ENCODE results near the gene RFX3.

RFX3 gene

GRCh38 chr9:3409453-3409852, 116.3 kb downstream of the RFX3 start:
- in situ Hi-C loops (cut with HindIII; ENCODE audit: low pct_ligation_motif_present, low sequenced_read_pairs) = no loop called here
- no peaks in the 10 kb centered on the region for H3K36me3 ChIP-seq (replicated peaks)
- no peak overlapping the region for H3K27ac ChIP-seq
- no peak for TF ChIP-seq CTCF (IDR thresholded peaks at IDR 0.05; ENCODE audit: low read depth, low read length, missing control alignments)
- no peak for DNase-seq
- no peaks in the 10 kb centered on the region for H3K27me3 ChIP-seq (replicated peaks)
- H3K4me3 ChIP-seq (ENCODE audit: low read depth, low read length) = no peak overlapping the region

GRCh38 chr9:3403315-3403714, 122.5 kb downstream of the RFX3 start:
- Histone ChIP-seq H3K27me3 (replicated peaks) (no peaks in the 10 kb centered on the region), H3K27ac (no peak overlapping the region), H3K4me3 (ENCODE audit: low read depth, low read length) (no peak overlapping the region), H3K36me3 (replicated peaks) (no peaks in the 10 kb centered on the region)
- no peak for TF ChIP-seq CTCF (IDR thresholded peaks at IDR 0.05; ENCODE audit: low read depth, low read length, missing control alignments)
- in situ Hi-C loops (cut with HindIII; ENCODE audit: low pct_ligation_motif_present, low sequenced_read_pairs) = no loop called here
- DNase-seq = no peak

- H3K27me3 ChIP-seq (replicated peaks) = no peaks in the 10 kb centered on the region
- H3K4me3 ChIP-seq (ENCODE audit: low read depth, low read length) = no peak overlapping the region
- no peak for DNase-seq
- H3K36me3 ChIP-seq (replicated peaks) = no peaks in the 10 kb centered on the region
- no peak overlapping the region for H3K27ac ChIP-seq
- no peak for TF ChIP-seq CTCF (IDR thresholded peaks at IDR 0.05; ENCODE audit: low read depth, low read length, missing control alignments)
- in situ Hi-C loops (cut with HindIII; ENCODE audit: low pct_ligation_motif_present, low sequenced_read_pairs) = no loop called here
Measured at GRCh38 chr9:3401221-3401954, 124.4 kb downstream of the RFX3 start.

GRCh38 chr9:3398232-3398648, 127.6 kb downstream of the RFX3 start:
- Histone ChIP-seq H3K36me3 (replicated peaks) (no peaks in the 10 kb centered on the region), H3K27me3 (replicated peaks) (no peaks in the 10 kb centered on the region), H3K27ac (no peak overlapping the region), H3K4me3 (ENCODE audit: low read depth, low read length) (no peak overlapping the region)
- DNase-seq = no peak
- no peak for TF ChIP-seq CTCF (IDR thresholded peaks at IDR 0.05; ENCODE audit: low read depth, low read length, missing control alignments)
- in situ Hi-C loops (cut with HindIII; ENCODE audit: low pct_ligation_motif_present, low sequenced_read_pairs) = no loop called here

GRCh38 chr9:3397766-3398165, 128.0 kb downstream of the RFX3 start:
- no peak for TF ChIP-seq CTCF (IDR thresholded peaks at IDR 0.05; ENCODE audit: low read depth, low read length, missing control alignments)
- DNase-seq = no peak
- Histone ChIP-seq H3K27ac (no peak overlapping the region), H3K36me3 (replicated peaks) (no peaks in the 10 kb centered on the region), H3K27me3 (replicated peaks) (no peaks in the 10 kb centered on the region), H3K4me3 (ENCODE audit: low read depth, low read length) (no peak overlapping the region)
- in situ Hi-C loops (cut with HindIII; ENCODE audit: low pct_ligation_motif_present, low sequenced_read_pairs) = no loop called here

- H3K4me3 ChIP-seq (ENCODE audit: low read depth, low read length) = no peak overlapping the region
- in situ Hi-C loops (cut with HindIII; ENCODE audit: low pct_ligation_motif_present, low sequenced_read_pairs) = no loop called here
- H3K27ac ChIP-seq = no peak overlapping the region
- no peaks in the 10 kb centered on the region for H3K36me3 ChIP-seq (replicated peaks)
- no peak for DNase-seq
- TF ChIP-seq CTCF (IDR thresholded peaks at IDR 0.05; ENCODE audit: low read depth, low read length, missing control alignments) = no peak
- no peaks in the 10 kb centered on the region for H3K27me3 ChIP-seq (replicated peaks)
Measured at GRCh38 chr9:3391414-3391813, 134.4 kb downstream of the RFX3 start.

Measured in brain microvascular endothelial cell (primary cell).